SHP77 (cell line): Measurements from ENCODE around the gene CLTC.
A peak's percentile ranks its signal among the peaks of the same experiment; 100 is the strongest.
"Not testable (repeated sequence)": the region's sequence is repeated elsewhere in the genome, so short reads cannot be mapped to it uniquely, and the experiment has no call there.

Source experiments
- DNase-seq, 2 experiments: peaks; one replicate each; lab custom pipeline; 2025; lab: John Stamatoyannopoulos, UW

Gene CLTC

GRCh38 chr17:59619298-59620063, at the start of gene CLTC:
Gene CLTC, plus strand, starts transcription at chr17:59619895. Its CDS starts 237 bp downstream, at chr17:59620132.
- DNase-seq = peak; percentile 94

- DNase-seq = no peak
Measured at GRCh38 chr17:59572301-59572924, 47.3 kb upstream of the CLTC start.

- not testable (repeated sequence) for DNase-seq
Measured at GRCh38 chr17:59584168-59584567, 35.5 kb upstream of the CLTC start.

GRCh38 chr17:59600169-59600568, 19.5 kb upstream of the CLTC start:
- DNase-seq = no peak

- no peak for DNase-seq
Measured at GRCh38 chr17:59601130-59601529, 18.6 kb upstream of the CLTC start.

GRCh38 chr17:59607061-59607460, 12.6 kb upstream of the CLTC start:
- no peak for DNase-seq

- DNase-seq = peak in 1 of 2 experiments; percentile 25
Measured at GRCh38 chr17:59607817-59608403, 11.8 kb upstream of the CLTC start.

- DNase-seq = no peak
Measured at GRCh38 chr17:59611503-59611902, 8.2 kb upstream of the CLTC start.

GRCh38 chr17:59616253-59616920, 3.3 kb upstream of the CLTC start:
- DNase-seq = no peak

- no peak for DNase-seq
Measured at GRCh38 chr17:59617156-59617732, 2.5 kb upstream of the CLTC start.

- no peak for DNase-seq
Measured at GRCh38 chr17:59619035-59619297, 729 bp upstream of the CLTC start.

- no peak for DNase-seq
Measured at GRCh38 chr17:59620064-59620359, 317 bp downstream of the CLTC start.

- DNase-seq = peak; percentile 17 to 20
Measured at GRCh38 chr17:59620518-59621259, 994 bp downstream of the CLTC start.

- no peak for DNase-seq
Measured at GRCh38 chr17:59621771-59622170, 2.1 kb downstream of the CLTC start.

- DNase-seq = no peak
Measured at GRCh38 chr17:59623151-59623550, 3.5 kb downstream of the CLTC start.

- DNase-seq = no peak
Measured at GRCh38 chr17:59626756-59627155, 7.1 kb downstream of the CLTC start.

GRCh38 chr17:59627274-59627673, 7.6 kb downstream of the CLTC start:
- no peak for DNase-seq

GRCh38 chr17:59627770-59628171, 8.1 kb downstream of the CLTC start:
- no peak for DNase-seq

GRCh38 chr17:59629174-59629573, 9.5 kb downstream of the CLTC start:
- DNase-seq = no peak

- no peak for DNase-seq
Measured at GRCh38 chr17:59631276-59631675, 11.6 kb downstream of the CLTC start.

- no peak for DNase-seq
Measured at GRCh38 chr17:59632398-59632797, 12.7 kb downstream of the CLTC start.
